ENCODE results near the gene LAMA3.

GRCh38 chr18:23986600-23987359, 297.5 kb downstream of the LAMA3 start:
- TF ChIP-seq CTCF (conservative IDR thresholded peaks at IDR 0.05 in 1 of 2, IDR thresholded peaks at IDR 0.05 in 1 of 2; ENCODE audit: extremely low read depth in 1 of 2, insufficient read depth in 1 of 2, low read depth in 1 of 2, low read length in 2 of 2) = no peak
- TF ChIP-seq EZH2 (IDR thresholded peaks at IDR 0.05; ENCODE audit: borderline replicate concordance, low read length) = no peak

Measured in mammary epithelial cell (primary cell).